Thyroid gland (tissue), 4 donors: Measurements from ENCODE around the gene SEMA3C.

Experiments used
- POLR2A ChIP-seq, 2 donors: fragments of 450-650 bp; IDR thresholded peaks; one replicate each; pipeline ENCODE4 v1.6.1; 2017; ENCODE audit warnings: antibody characterized with exemption in 2 of 2, mild to moderate bottlenecking in 2 of 2, moderate library complexity in 1 of 2
- TF ChIP-seq, protein P1 (sequence below), 6 experiments: fragments of 200-600 bp in 3 of 6; fragments of 450-650 bp in 3 of 6; sonication (generic) in 3 of 6; IDR thresholded peaks; one replicate each; pipeline ENCODE4 v1.5.1; 2016 to 2019; ENCODE audit warnings: antibody characterized with exemption in 6 of 6, mild to moderate bottlenecking in 2 of 6, inconsistent platforms in 1 of 6, moderate library complexity in 1 of 6

DNA sequence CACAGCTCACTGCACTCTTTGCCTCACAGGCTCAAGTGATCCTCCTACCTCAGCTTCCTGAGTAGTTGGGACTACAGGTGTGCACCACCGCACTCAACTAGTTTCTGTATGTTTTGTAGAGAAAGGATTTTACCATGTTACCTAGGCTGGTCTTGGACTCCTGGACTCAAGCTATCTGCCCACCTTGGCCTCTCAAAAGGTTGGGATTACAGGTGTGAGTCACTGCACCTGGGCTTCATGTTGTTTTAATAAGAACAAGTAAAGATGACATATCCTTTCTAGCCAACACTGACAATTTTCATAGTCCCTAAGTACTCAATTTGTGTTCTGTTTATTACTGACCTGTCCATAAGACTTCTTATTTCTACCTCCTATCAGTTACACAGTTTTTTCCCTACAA lies 16.8 kb downstream of the SEMA3C start:
- TF ChIP-seq, protein P1, sequence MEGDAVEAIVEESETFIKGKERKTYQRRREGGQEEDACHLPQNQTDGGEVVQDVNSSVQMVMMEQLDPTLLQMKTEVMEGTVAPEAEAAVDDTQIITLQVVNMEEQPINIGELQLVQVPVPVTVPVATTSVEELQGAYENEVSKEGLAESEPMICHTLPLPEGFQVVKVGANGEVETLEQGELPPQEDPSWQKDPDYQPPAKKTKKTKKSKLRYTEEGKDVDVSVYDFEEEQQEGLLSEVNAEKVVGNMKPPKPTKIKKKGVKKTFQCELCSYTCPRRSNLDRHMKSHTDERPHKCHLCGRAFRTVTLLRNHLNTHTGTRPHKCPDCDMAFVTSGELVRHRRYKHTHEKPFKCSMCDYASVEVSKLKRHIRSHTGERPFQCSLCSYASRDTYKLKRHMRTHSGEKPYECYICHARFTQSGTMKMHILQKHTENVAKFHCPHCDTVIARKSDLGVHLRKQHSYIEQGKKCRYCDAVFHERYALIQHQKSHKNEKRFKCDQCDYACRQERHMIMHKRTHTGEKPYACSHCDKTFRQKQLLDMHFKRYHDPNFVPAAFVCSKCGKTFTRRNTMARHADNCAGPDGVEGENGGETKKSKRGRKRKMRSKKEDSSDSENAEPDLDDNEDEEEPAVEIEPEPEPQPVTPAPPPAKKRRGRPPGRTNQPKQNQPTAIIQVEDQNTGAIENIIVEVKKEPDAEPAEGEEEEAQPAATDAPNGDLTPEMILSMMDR (IDR thresholded peaks at IDR 0.05), result no peak
- no peak for TF ChIP-seq POLR2A (IDR thresholded peaks at IDR 0.05)
